ENCODE results near the gene ZSCAN22. TPM values are rescaled to one million over a fixed set of nuclear protein-coding genes. Genes with fewer than 3 reads are reported as not detected.
"Not testable (repeated sequence)": the region's sequence is repeated elsewhere in the genome, so short reads cannot be mapped to it uniquely, and the experiment has no call there.

The ZSCAN22 gene
- total RNA-seq, 1 donor from 2014 or later: 3.9 TPM

- H3K4me1 ChIP-seq: peaks cover 15% of the 10 kb centered on the region
- H3K36me3 ChIP-seq: peaks cover 0 to 2% of the 10 kb centered on the region in 2 donors
- DNase-seq (ENCODE audit: extremely low spot score in 2 of 2): no peak
- peak overlapping the region; percentile 89 to 91 for H3K4me3 ChIP-seq
- TF ChIP-seq POLR2A (IDR thresholded peaks at IDR 0.05): no peak
- TF ChIP-seq CTCF (IDR thresholded peaks at IDR 0.05): no peak
- no peak for TF ChIP-seq POLR2AphosphoS5 (IDR thresholded peaks at IDR 0.05; ENCODE audit: insufficient read depth in 1 of 2, low read depth in 1 of 2)
- H3K27me3 ChIP-seq: no peaks in the 10 kb centered on the region
- H3K27ac ChIP-seq: no peak overlapping the region
- intact Hi-C loops (cut with DNase I): no loop called here
- H3K9me3 ChIP-seq: no peaks in the 10 kb centered on the region
These were observed 20.9 kb upstream of the ZSCAN22 start for GRCh38 chr19:58305932-58306323.

DNA sequence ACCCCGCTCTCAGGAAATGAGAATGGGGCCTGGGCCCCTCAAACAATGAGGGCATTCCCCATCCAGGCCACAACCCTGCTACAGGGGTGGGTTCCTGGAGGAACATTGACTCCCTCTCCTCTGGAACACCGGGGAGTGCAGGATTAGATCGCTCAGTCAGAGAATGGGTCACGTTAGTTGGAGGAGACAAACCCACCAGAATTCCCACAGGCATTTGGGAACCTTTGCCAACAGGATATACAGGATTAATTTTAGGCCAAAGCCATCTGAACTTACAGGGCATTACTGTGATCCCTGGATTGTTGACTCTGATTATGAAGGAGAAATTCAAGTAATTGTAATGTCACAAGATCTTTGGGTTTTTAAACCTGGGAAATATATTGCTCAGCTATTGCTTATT lies 19.1 kb upstream of the ZSCAN22 start:
- no peak for DNase-seq (ENCODE audit: extremely low spot score in 2 of 2)
- Histone ChIP-seq H3K27me3 (no peaks in the 10 kb centered on the region), H3K4me3 (no peak overlapping the region), H3K27ac (no peak overlapping the region), H3K4me1 (peaks cover 15% of the 10 kb centered on the region), H3K9me3 (no peaks in the 10 kb centered on the region), H3K36me3 (peaks cover 0 to 16% of the 10 kb centered on the region in 2 donors)
- TF ChIP-seq CTCF (IDR thresholded peaks at IDR 0.05) (no peak), POLR2A (IDR thresholded peaks at IDR 0.05) (no peak), POLR2AphosphoS5 (IDR thresholded peaks at IDR 0.05; ENCODE audit: insufficient read depth in 1 of 2, low read depth in 1 of 2) (no peak)
- intact Hi-C loops (cut with DNase I): loop anchor here (1.0 kb wide), 1 partner anchor 27 kb away; no protein-coding TSS in a partner anchor

- peaks cover 0 to 40% of the 10 kb centered on the region in 2 donors for H3K36me3 ChIP-seq
- intact Hi-C loops (cut with DNase I): not testable (repeated sequence)
- peak in 1 of 3 experiments; percentile 14 for TF ChIP-seq CTCF (IDR thresholded peaks at IDR 0.05)
These were observed 16.1 kb upstream of the ZSCAN22 start for GRCh38 chr19:58310685-58311084.

DNA sequence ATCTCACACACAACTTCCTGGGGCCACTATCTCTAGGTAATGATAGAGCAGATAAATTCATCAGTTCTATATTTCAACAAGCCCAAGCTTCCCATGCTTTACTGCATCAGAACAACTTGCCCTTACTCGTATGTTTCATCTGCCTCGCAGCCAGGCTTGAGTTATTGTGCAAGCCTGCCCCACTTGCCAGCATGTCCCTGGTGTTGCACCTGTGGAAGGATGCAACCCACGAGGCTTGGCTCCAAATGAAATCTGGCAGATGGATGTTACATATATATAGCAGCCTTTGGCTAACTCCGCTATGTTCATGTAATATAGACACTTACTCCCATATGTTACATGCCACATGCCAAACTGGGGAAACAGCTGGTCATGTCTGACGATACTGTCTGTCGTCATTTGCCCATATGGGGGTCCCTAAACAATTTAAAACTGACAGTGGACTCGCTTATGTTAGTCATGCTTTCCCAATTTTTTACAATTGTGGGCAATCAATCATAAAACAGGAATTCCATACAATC lies 15.4 kb upstream of the ZSCAN22 start:
- no peaks in the 10 kb centered on the region for H3K27me3 ChIP-seq
- no peak overlapping the region for H3K27ac ChIP-seq
- intact Hi-C loops (cut with DNase I): no loop called here
- peaks cover 0 to 40% of the 10 kb centered on the region in 2 donors for H3K36me3 ChIP-seq
- peaks cover 7% of the 10 kb centered on the region for H3K4me1 ChIP-seq
- H3K9me3 ChIP-seq: no peaks in the 10 kb centered on the region
- no peak for DNase-seq (ENCODE audit: extremely low spot score in 2 of 2)
- TF ChIP-seq POLR2A (IDR thresholded peaks at IDR 0.05) (no peak), POLR2AphosphoS5 (IDR thresholded peaks at IDR 0.05; ENCODE audit: insufficient read depth in 1 of 2, low read depth in 1 of 2) (no peak), CTCF (IDR thresholded peaks at IDR 0.05) (no peak)
- no peak overlapping the region for H3K4me3 ChIP-seq

More at GRCh38 chr19:58310685-58311084, 16.1 kb upstream of the ZSCAN22 start:
- H3K27me3 ChIP-seq; H3K27ac ChIP-seq; H3K9me3 ChIP-seq; H3K4me3 ChIP-seq; DNase-seq (ENCODE audit: extremely low spot score in 2 of 2): not testable (repeated sequence)
- H3K4me1 ChIP-seq: peaks cover 14% of the 10 kb centered on the region

DNA sequence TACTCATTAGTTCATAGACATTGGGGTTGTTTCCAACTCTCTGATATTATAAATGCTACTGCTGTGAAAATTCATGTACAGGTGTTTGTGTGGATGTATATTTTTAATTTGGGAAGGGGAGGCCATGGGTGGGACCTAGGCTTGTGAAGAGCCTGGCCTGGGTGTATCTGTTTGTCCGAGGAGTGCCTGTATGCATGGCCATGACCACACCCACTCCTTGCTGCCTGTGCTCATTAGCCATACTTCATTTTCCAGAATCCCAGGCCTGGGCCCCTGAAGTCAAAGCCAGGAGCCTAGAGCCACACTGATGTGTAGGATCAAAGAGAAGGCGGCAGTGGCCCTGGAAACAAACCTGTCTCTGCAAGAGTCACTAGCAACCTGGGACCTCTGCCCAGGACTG lies 11.2 kb upstream of the ZSCAN22 start:
- intact Hi-C loops (cut with DNase I): no loop called here
- Histone ChIP-seq H3K4me3 (no peak overlapping the region), H3K36me3 (peaks cover 0 to 40% of the 10 kb centered on the region in 2 donors), H3K27ac (no peak overlapping the region), H3K27me3 (no peaks in the 10 kb centered on the region), H3K9me3 (no peaks in the 10 kb centered on the region), H3K4me1 (no peaks in the 10 kb centered on the region)
- DNase-seq (ENCODE audit: extremely low spot score in 2 of 2): no peak
- TF ChIP-seq CTCF (IDR thresholded peaks at IDR 0.05) (no peak), POLR2A (IDR thresholded peaks at IDR 0.05) (no peak), POLR2AphosphoS5 (IDR thresholded peaks at IDR 0.05; ENCODE audit: insufficient read depth in 1 of 2, low read depth in 1 of 2) (no peak)

Data from vagina (tissue), 2 donors.